Stimulated activated CD4-positive, alpha-beta T cell treated with anti-CD3 and anti-CD28 coated beads, TNF-alpha, amount 100 ng/mL, for 48 hours (primary cell): Measurements from ENCODE around the gene SLC35B4.

Experiments
- DNase-seq, 3 donors: peaks; one replicate each; pipeline ENCODE4 v3.0.0-alpha.2; 2020; ENCODE audit warnings: low read depth in 3 of 3

Gene SLC35B4, protein sequence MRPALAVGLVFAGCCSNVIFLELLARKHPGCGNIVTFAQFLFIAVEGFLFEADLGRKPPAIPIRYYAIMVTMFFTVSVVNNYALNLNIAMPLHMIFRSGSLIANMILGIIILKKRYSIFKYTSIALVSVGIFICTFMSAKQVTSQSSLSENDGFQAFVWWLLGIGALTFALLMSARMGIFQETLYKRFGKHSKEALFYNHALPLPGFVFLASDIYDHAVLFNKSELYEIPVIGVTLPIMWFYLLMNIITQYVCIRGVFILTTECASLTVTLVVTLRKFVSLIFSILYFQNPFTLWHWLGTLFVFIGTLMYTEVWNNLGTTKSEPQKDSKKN

GRCh38 chr7:134316539-134317344 lies at the start of gene SLC35B4:
Gene SLC35B4 (minus strand): TSS chr7:134316930. CDS start chr7:134316751, 179 bp downstream.
- DNase-seq = peak; percentile 86 to 93 (median 89)

DNA sequence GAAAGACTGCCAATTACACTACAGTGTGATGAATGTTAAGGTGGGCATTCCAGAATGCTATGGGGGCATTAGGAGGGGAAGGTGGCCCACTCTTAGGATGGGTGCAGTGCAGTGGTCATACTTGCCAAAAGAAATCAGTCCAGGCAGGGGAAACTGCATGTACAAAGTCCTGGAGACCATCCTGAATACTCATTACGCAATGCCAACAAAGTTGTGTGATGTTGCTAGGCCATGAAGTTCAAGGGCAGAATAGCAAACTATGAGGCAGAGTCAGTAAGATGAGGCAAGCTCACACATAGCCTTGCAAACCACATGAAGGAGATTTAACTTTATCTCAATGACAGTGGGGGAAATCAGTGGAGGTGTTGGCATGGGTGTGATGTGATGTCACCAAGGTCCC lies 49.8 kb upstream of the SLC35B4 start:
- no peak for DNase-seq

DNA sequence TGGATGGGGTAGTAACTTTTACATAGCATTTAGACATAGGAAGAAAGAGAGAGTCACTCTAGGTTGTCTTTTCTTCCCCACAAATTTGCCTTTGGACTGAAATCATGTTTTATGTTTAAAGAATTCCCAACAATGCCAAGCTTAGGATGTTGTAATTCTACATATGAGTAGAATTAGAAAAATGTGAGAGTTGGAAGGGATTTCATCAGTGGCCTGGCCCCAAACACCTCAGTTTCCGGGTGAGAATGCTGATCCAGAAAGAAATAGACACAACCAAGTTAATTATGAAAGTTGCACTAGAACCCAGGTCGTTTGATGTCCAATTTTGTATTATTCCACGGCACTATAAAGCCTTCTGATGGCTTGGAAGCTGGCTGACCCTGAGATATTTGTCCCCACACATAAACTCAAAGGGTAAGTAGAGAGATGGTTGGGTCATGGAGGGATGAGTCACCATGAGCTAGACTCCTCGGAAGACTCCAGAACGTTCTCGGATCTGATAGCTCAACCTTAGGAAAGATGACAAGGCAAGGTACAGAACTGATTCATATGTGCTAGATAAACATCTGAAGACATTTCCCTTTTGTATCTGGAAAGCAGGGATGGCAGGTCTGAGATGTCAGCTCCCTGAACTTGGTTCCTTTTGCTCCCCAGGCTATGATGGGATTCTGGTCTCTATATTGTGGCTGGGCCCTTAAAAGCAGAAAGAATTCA lies 48.8 kb upstream of the SLC35B4 start:
- no peak for DNase-seq

GRCh38 chr7:134364619-134365037 lies 47.9 kb upstream of the SLC35B4 start:
- no peak for DNase-seq

DNA sequence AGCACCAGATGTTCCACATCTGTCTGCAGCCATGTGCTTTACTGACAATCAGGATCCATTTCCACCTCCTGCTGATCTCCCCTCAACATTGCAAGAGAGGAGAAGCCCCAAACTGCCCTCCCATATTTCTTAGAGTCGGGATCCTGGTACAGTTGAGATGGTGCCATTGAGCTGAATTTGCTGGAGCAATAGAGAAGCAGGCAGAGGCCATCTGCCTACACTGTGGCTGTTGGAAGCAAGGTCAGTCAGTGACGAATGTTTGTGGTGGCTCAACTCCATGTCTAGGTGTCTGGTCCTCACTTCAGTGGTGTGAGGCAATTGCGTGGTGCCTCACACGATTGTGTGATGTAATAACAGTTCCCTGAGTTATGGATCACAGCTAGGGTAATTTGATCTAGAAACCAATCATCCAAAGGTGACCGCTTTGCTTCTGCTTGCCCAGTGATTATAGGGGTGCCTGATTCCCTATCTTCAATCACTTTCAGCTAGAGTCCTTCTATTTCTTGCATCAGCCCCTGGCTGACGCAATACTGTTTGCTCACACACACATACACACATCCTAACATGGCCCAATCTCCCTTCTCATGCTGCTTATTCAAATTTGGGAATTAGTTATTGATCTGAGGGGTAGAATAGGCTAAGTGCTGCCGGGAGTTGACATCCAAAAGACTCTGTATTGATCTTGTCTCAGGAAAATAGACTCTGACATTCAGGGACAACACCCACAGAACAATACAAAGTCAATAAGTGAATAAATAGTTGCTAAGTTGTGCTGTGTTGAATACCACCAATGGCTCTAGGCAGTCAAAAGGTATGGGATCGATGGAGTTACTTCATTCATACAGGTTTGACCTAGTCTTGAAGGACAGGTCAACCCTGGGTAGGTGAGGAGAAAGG lies 46.1 kb upstream of the SLC35B4 start:
- DNase-seq = no peak

DNA sequence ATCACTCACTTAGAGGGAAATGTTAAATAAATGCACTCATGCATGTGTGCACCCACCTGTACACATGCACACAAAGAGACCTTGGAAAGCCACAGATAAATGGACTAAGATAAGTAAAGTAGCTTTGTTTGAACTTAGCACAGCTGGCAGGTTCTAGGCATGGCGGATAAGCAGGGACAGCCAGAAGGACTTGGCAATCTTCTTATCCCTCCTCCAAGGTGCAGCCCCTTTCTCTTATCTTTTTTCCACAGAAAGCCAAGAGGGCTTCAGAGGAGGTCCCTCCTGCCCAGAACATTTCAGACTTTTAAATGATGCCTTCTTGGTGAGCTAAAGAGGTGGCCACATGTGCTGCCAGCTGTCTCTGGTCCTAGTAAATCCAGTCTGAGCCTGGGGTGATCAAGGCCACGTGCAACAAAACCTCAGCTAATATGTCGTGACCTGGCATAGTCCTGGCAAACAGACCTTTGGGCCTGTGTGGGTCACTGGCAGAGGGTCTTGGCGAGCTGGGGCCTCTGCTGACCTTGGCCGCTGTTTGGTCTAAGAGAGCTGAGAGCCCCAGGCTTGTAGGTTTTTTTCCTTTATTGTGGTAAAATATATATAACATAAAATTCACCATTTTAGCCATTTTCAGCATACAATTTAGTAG lies 43.2 kb upstream of the SLC35B4 start:
- DNase-seq = no peak

DNA sequence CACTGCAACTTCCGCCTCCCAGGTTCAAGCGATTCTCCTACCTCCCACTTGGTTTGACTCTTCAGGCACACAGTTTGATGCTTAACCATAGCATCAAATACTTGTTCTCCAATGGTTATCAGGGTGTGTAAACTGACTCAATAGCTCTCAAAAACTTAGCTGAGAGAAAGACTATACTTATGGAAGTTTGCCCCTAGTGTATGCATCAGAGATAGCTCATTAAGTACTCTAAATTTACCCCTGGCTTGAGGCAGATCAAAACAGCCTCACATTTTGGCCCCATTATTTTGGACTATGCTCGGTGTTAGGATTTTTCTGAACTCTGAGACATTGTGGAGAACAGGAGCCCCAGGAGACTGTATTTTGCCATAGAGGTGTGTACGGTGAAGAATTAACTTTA lies 40.8 kb upstream of the SLC35B4 start:
- no peak for DNase-seq

- DNase-seq = no peak
Observed at GRCh38 chr7:134356421-134356936, 39.7 kb upstream of the SLC35B4 start.

DNA sequence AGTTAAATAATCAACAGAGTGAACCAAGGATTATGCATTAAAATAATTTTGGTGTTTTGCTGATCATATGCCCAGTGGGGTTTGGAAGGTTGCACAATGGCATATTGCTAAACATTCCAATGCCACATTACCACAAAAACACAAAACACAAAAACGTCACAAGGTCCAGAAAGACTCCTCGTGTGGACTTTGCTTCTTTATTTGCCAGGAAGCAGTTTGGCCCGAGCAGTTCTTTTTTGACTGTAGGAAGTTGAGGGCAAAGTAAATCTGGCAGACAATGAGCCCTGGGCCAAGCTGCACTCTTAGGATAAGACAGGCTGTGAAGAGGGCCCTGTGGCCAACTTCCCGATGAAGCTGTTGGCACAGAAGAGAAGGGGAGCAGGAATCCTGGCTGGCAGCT lies 39.2 kb upstream of the SLC35B4 start:
- no peak for DNase-seq

GRCh38 chr7:134355004-134355525 lies 38.3 kb upstream of the SLC35B4 start:
- DNase-seq = no peak

- no peak for DNase-seq
Observed at GRCh38 chr7:134353411-134353810, 36.7 kb upstream of the SLC35B4 start.

DNA sequence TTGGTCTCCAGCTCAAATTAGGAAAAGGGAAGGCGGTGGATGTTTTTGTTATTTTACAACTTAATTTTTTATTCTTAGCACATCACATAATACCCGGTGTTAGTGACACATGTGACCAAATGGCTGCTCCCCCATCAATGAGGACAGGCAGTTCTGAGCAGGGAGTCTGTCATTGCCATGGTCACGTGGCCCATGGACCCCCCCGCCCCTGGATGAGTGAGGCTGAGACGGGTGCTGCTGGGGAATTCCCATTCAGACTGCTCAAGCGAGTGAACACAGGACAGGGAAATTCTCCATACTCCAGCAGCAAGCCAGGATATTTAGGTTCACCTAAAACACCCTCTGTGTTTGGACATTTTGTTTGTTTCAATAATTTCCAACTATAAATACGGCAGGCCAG lies 34.7 kb upstream of the SLC35B4 start:
- no peak for DNase-seq

DNA sequence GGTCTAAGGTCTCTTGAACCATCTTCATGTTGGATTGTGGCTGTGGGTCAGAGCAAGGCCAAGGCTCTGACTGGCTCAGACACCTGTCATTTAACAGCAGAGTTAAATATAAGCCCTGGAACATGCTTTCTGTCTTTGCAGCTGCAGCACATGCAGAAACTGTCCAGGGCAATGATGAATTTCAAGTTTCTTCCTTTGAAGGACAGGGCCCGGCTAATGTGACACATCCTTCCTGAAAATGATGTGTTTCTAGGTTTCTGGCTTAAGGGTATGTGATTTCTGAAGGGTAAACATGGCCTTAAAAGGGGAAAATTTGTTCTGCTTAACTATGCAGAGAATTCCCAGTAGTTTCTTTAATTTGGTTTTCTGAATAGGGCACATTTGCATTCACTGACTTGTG lies 34.0 kb upstream of the SLC35B4 start:
- no peak for DNase-seq

- DNase-seq = no peak
Observed at GRCh38 chr7:134347567-134347966, 30.8 kb upstream of the SLC35B4 start.

- no peak for DNase-seq
Observed at GRCh38 chr7:134343796-134344195, 27.1 kb upstream of the SLC35B4 start.

GRCh38 chr7:134343136-134343535 lies 26.4 kb upstream of the SLC35B4 start:
- DNase-seq = no peak

GRCh38 chr7:134339475-134339874 lies 22.7 kb upstream of the SLC35B4 start:
- DNase-seq = no peak

DNA sequence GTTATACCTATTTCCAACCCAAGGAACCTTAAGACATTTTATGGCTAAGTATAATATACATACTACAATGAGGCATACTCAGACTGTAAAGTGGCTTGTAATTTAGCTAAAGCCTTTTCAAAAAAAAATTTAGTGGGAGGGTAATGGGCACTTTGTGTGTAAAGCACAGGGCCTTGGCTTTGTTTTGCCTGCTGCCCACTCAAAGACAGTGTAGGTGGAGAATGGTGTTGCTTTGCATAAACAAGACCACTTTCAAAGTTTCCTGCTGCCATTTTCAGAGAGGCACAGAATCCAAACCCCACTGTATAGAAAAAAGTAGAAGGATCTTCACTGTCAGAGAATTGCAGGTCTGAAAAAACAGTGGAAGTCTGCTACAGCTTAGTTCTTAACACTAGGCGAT lies 21.2 kb upstream of the SLC35B4 start:
- DNase-seq = no peak

DNA sequence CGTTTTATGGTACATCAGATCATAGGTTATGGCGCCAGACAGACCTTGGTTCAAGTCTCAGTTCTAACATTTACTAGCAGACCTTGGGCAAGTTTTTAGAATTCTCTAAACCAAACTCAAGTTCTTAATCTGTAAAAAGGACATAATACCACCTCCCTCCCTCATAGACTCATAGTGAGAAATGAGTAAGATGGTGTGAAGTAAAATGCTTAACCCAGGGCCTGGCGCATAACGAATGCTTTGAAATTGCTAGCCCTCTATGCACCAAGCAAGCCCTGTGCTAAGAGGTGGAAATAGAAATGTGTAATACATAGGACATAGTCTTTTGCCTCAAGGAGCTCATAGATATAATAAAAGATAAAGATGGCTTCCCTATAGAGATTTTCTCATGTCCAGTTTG lies 17.7 kb upstream of the SLC35B4 start:
- no peak for DNase-seq

DNA sequence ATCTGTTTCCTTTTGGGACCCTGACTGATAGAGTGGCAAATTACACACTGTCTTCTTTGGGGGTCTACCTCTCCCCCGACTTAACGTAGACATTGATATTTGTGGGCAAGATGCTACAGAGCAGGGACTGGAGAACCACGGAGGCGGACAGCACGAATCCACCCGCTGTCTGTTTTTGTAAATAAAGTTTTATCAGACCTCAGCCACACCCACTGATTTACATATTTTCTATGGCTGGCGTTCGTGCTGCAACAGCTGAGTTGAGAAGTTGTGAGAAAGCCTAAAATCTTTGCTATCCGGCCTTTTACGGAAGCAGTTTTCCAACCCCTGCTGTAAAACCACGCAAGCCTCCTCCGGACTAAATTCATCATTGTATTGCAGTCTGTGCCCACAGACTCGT lies 17.2 kb upstream of the SLC35B4 start:
- DNase-seq = no peak

- DNase-seq = no peak
Observed at GRCh38 chr7:134332892-134333291, 16.2 kb upstream of the SLC35B4 start.
